Esophagus muscularis mucosa (tissue), 4 donors: Measurements from ENCODE around the gene RHEB. TPM values are rescaled to one million over a fixed set of nuclear protein-coding genes. Genes with fewer than 3 reads are reported as not detected.

Experiments
- DNase-seq: peaks from one replicate; pipeline ENCODE4 v3.0.0-alpha.2; 2017; ENCODE audit errors: extremely low spot score
- H3K27ac ChIP-seq, 4 donors: fragments of 200-600 bp; sonication (generic); replicated peaks in 1 of 4; 1 replicate in 3 of 4; 2 replicates in 1 of 4; pipeline ENCODE4 v1.5.1; 2016 to 2019; ENCODE audit warnings: mild to moderate bottlenecking in 1 of 4
- H3K27me3 ChIP-seq, 4 donors: fragments of 200-600 bp; sonication (generic); one replicate each; pipeline versions ENCODE4 v1.5.1 to v1.6.0; 2016 to 2019
- H3K36me3 ChIP-seq, 4 donors: fragments of 200-600 bp; sonication (generic); one replicate each; pipeline ENCODE4 v1.5.1; 2016 to 2019
- H3K4me1 ChIP-seq, 4 donors: fragments of 200-600 bp; sonication (generic); one replicate each; pipeline ENCODE4 v1.5.1; 2016 to 2019
- H3K4me3 ChIP-seq, 4 donors: fragments of 200-600 bp; sonication (generic); 1 replicate in 2 of 4; 2 replicates in 2 of 4; pipeline ENCODE4 v1.5.1; 2016 to 2019; ENCODE audit warnings: mild to moderate bottlenecking in 4 of 4, moderate library complexity in 1 of 4
- H3K9me3 ChIP-seq, 4 donors: fragments of 200-600 bp; sonication (generic); 1 replicate in 3 of 4; 2 replicates in 1 of 4; pipeline ENCODE4 v1.5.1; 2016 to 2019
- EP300 ChIP-seq: sonication (generic); formaldehyde crosslinking; IDR thresholded peaks from one replicate; pipeline ENCODE4 v1.6.1; 2017; ENCODE audit warnings: antibody characterized with exemption
- POLR2A ChIP-seq: fragments of 450-650 bp; IDR thresholded peaks from one replicate; pipeline ENCODE4 v1.6.1; 2017; ENCODE audit warnings: antibody characterized with exemption, moderate library complexity, mild to moderate bottlenecking, low read depth
- POLR2AphosphoS5 ChIP-seq, 2 donors: sonication (generic); formaldehyde crosslinking; IDR thresholded peaks; one replicate each; pipeline ENCODE4 v1.6.1; 2017; ENCODE audit warnings: antibody characterized with exemption in 2 of 2
- WGBS: methylation state at CpG from one replicate; pipeline ENCODE4 v1.1.5; 2018; 5-methylcytosine and 5-hydroxymethylcytosine counted together
- intact Hi-C: fragments of 100-400 bp; cut with DNase I; formaldehyde crosslinking; loops from one replicate; pipeline ENCODE4 v1.15.1; 2023
- total RNA-seq, 4 donors: library from RNA; depleted of rRNA; stranded (reverse); fragments of >200 nt; gene quantifications; one replicate each; pipeline versions ENCODE4 v1.1.0 to v1.2.1, GENCODE V29; 2016
- TF ChIP-seq, protein P1 (sequence below), 3 experiments: fragments of 200-600 bp in 2 of 3; fragments of 450-650 bp in 1 of 3; sonication (generic) in 2 of 3; IDR thresholded peaks; one replicate each; pipeline ENCODE4 v1.5.1; 2017 to 2019; ENCODE audit warnings: antibody characterized with exemption in 3 of 3, mild to moderate bottlenecking in 2 of 3, moderate library complexity in 1 of 3

Gene RHEB
- total RNA-seq, 4 donors from 2014 or later: 98.5 to 187 (median 163) TPM

- peak overlapping the region; percentile 71 to 99 (median 86) for H3K4me3 ChIP-seq
- WGBS: 1% methylated on average over 24 of the region's 36 CpGs
- no peak for DNase-seq
- H3K4me1 ChIP-seq: peaks cover 39 to 59% (median 56%) of the 10 kb centered on the region in 4 donors
- no peaks in the 10 kb centered on the region for H3K9me3 ChIP-seq
- no peaks in the 10 kb centered on the region for H3K36me3 ChIP-seq
- TF ChIP-seq, protein P1, sequence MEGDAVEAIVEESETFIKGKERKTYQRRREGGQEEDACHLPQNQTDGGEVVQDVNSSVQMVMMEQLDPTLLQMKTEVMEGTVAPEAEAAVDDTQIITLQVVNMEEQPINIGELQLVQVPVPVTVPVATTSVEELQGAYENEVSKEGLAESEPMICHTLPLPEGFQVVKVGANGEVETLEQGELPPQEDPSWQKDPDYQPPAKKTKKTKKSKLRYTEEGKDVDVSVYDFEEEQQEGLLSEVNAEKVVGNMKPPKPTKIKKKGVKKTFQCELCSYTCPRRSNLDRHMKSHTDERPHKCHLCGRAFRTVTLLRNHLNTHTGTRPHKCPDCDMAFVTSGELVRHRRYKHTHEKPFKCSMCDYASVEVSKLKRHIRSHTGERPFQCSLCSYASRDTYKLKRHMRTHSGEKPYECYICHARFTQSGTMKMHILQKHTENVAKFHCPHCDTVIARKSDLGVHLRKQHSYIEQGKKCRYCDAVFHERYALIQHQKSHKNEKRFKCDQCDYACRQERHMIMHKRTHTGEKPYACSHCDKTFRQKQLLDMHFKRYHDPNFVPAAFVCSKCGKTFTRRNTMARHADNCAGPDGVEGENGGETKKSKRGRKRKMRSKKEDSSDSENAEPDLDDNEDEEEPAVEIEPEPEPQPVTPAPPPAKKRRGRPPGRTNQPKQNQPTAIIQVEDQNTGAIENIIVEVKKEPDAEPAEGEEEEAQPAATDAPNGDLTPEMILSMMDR (IDR thresholded peaks at IDR 0.05): peak in 2 of 3 experiments; percentile 16 to 24
- peak; percentile 71 to 78 for TF ChIP-seq POLR2AphosphoS5 (IDR thresholded peaks at IDR 0.05)
- TF ChIP-seq EP300: no peak
- TF ChIP-seq POLR2A: peak; percentile 46
- peak overlapping the region; percentile 97 to 100 (median 100) for H3K27ac ChIP-seq
- H3K27me3 ChIP-seq: no peaks in the 10 kb centered on the region
- intact Hi-C loops: loop anchor here (2.0 to 10.0 kb wide), 3 partner anchors 58 to 154 kb away; no protein-coding TSS in a partner anchor
Measured at GRCh38 chr7:151518105-151518946, 1.4 kb downstream of the RHEB start.

- DNase-seq: no peak
- TF ChIP-seq POLR2AphosphoS5 (IDR thresholded peaks at IDR 0.05) (no peak), EP300 (no peak), POLR2A (no peak)
- TF ChIP-seq, protein P1 (IDR thresholded peaks at IDR 0.05): no peak
- H3K27me3 ChIP-seq: no peaks in the 10 kb centered on the region
- H3K4me3 ChIP-seq: peak overlapping the region; percentile 71 to 99 (median 86)
- H3K36me3 ChIP-seq: no peaks in the 10 kb centered on the region
- peak overlapping the region; percentile 97 to 100 (median 100) for H3K27ac ChIP-seq
- intact Hi-C loops: loop anchor here (2.0 to 10.0 kb wide), 3 partner anchors 57 to 153 kb away; no protein-coding TSS in a partner anchor
- H3K4me1 ChIP-seq: peaks cover 45 to 65% (median 62%) of the 10 kb centered on the region in 4 donors
- WGBS: 54% methylated on average over 7 of the region's 7 CpGs
- no peaks in the 10 kb centered on the region for H3K9me3 ChIP-seq
Measured at GRCh38 chr7:151517601-151518104, 2.0 kb downstream of the RHEB start.

- no peak for TF ChIP-seq POLR2A
- no peak for TF ChIP-seq POLR2AphosphoS5 (IDR thresholded peaks at IDR 0.05)
- TF ChIP-seq, protein P1 (IDR thresholded peaks at IDR 0.05): no peak
- no peak for TF ChIP-seq EP300
- Histone ChIP-seq H3K9me3 (no peaks in the 10 kb centered on the region), H3K27me3 (no peaks in the 10 kb centered on the region), H3K27ac (peak overlapping the region; percentile 97 to 100 (median 100)), H3K36me3 (no peaks in the 10 kb centered on the region), H3K4me1 (peaks cover 59 to 80% (median 78%) of the 10 kb centered on the region in 4 donors), H3K4me3 (no peak overlapping the region)
- intact Hi-C loops: loop anchor here (10.0 kb wide), 2 partner anchors 120 to 150 kb away; no protein-coding TSS in a partner anchor
- no peak for DNase-seq
Measured at GRCh38 chr7:151515276-151515565, 4.5 kb downstream of the RHEB start.

DNA sequence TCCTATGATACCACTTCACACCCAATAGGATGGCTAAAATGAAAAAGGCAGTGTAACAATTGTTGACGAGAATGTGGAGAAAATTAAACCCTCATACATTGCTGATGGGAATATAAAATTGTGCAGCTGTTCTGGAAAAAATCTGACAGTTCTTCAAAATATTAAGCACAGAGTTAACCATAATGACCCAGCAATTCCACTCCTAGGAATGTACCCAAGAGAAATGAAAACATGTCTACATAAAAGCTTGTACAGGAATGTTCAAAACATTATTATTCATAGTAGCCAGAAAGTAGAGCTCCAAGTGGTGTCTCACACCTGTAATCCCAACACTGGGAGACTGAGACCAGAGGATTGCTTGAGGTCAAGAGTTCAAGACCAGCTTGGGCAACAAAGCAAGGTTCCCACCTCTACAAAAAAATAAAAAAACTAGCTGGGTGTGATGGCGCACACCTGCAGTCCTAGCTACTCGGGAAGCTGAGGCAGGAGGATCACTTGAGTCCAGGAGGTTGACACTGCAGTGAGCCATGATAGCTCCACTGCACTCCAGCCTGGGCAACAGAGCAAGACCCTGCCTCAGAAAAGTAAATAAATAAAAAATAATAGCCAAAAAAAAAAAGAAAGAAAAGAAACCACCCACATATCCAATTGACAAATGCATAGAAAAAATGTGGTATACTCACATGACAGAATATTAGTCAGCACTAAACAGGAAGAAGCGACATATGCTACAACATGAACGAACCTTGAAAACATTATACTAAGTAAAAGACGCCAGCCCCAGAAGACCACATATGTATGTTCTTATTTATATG, 5.0 kb downstream of the RHEB start:
- no peak for DNase-seq
- Histone ChIP-seq H3K4me3 (no peak overlapping the region), H3K4me1 (peaks cover 61 to 85% (median 82%) of the 10 kb centered on the region in 4 donors), H3K27me3 (no peaks in the 10 kb centered on the region), H3K9me3 (no peaks in the 10 kb centered on the region), H3K27ac (peak overlapping the region; percentile 97 to 100 (median 100)), H3K36me3 (no peaks in the 10 kb centered on the region)
- 70% methylated on average over 6 of the region's 6 CpGs for WGBS
- TF ChIP-seq EP300: no peak
- TF ChIP-seq POLR2AphosphoS5 (IDR thresholded peaks at IDR 0.05): peak in 1 of 2 donors; percentile 45
- intact Hi-C loops: loop anchor here (10.0 kb wide), 2 partner anchors 120 to 150 kb away; no protein-coding TSS in a partner anchor
